Esophagus squamous epithelium (tissue), 4 donors: Measurements from ENCODE around the gene LIPC.

Source experiments
- POLR2A ChIP-seq, 4 donors: fragments of 450-650 bp; IDR thresholded peaks; one replicate each; pipeline ENCODE4 v1.6.1; 2017; ENCODE audit warnings: antibody characterized with exemption in 4 of 4, mild to moderate bottlenecking in 4 of 4, moderate library complexity in 3 of 4
- TF ChIP-seq, protein P1 (sequence below), 6 experiments: fragments of 450-650 bp in 4 of 6; fragments of 200-600 bp in 2 of 6; sonication (generic) in 2 of 6; IDR thresholded peaks; one replicate each; pipeline ENCODE4 v1.5.1; 2016 to 2019; ENCODE audit warnings: antibody characterized with exemption in 6 of 6, mild to moderate bottlenecking in 4 of 6, moderate library complexity in 4 of 6

GRCh38 chr15:58588096-58588495, 156.3 kb downstream of the LIPC start:
- TF ChIP-seq POLR2A (IDR thresholded peaks at IDR 0.05) = no peak
- TF ChIP-seq, protein P1, sequence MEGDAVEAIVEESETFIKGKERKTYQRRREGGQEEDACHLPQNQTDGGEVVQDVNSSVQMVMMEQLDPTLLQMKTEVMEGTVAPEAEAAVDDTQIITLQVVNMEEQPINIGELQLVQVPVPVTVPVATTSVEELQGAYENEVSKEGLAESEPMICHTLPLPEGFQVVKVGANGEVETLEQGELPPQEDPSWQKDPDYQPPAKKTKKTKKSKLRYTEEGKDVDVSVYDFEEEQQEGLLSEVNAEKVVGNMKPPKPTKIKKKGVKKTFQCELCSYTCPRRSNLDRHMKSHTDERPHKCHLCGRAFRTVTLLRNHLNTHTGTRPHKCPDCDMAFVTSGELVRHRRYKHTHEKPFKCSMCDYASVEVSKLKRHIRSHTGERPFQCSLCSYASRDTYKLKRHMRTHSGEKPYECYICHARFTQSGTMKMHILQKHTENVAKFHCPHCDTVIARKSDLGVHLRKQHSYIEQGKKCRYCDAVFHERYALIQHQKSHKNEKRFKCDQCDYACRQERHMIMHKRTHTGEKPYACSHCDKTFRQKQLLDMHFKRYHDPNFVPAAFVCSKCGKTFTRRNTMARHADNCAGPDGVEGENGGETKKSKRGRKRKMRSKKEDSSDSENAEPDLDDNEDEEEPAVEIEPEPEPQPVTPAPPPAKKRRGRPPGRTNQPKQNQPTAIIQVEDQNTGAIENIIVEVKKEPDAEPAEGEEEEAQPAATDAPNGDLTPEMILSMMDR (IDR thresholded peaks at IDR 0.05) = no peak
